RWPE1 (cell line): ENCODE results near the gene PLCH1.
"Not testable (repeated sequence)": the region's sequence is repeated elsewhere in the genome, so short reads cannot be mapped to it uniquely, and the experiment has no call there.

ENCODE experiments used
- CTCF ChIA-PET: fragments of 350-600 bp; sonication (Branson Sonifier 250); formaldehyde crosslinking; extraction: SDS; loops from one replicate; lab custom pipeline; 2021; lab: Yijun Ruan, JAX
- POLR2A ChIA-PET: fragments of 400-600 bp; formaldehyde crosslinking; extraction: SDS; loops from one replicate; lab custom pipeline; 2020; ENCODE audit warnings: antibody characterized with exemption; ENCODE audit not compliant: low non-redundant PET; lab: Yijun Ruan, JAX
- DNase-seq: peaks from one replicate; pipeline ENCODE4 v3.0.0; 2012; ENCODE audit warnings: low spot score
- H3K27ac ChIP-seq: fragments of 450-650 bp; 2 replicates; pipeline ENCODE4 v1.5.1; 2017
- TF ChIP-seq, protein P1 (sequence below): fragments of 450-650 bp; conservative IDR thresholded peaks from 2 replicates; pipeline ENCODE4 v1.5.1; 2017; ENCODE audit warnings: low read depth, mild to moderate bottlenecking

PLCH1 gene

GRCh38 chr3:155619118-155619915 is 125.6 kb downstream of the PLCH1 start:
- ChIA-PET POLR2A (no interaction called here), CTCF (no interaction called here)
- DNase-seq, result no peak
- TF ChIP-seq, protein P1, sequence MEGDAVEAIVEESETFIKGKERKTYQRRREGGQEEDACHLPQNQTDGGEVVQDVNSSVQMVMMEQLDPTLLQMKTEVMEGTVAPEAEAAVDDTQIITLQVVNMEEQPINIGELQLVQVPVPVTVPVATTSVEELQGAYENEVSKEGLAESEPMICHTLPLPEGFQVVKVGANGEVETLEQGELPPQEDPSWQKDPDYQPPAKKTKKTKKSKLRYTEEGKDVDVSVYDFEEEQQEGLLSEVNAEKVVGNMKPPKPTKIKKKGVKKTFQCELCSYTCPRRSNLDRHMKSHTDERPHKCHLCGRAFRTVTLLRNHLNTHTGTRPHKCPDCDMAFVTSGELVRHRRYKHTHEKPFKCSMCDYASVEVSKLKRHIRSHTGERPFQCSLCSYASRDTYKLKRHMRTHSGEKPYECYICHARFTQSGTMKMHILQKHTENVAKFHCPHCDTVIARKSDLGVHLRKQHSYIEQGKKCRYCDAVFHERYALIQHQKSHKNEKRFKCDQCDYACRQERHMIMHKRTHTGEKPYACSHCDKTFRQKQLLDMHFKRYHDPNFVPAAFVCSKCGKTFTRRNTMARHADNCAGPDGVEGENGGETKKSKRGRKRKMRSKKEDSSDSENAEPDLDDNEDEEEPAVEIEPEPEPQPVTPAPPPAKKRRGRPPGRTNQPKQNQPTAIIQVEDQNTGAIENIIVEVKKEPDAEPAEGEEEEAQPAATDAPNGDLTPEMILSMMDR, result no peak
- no peak overlapping the region for H3K27ac ChIP-seq

DNA sequence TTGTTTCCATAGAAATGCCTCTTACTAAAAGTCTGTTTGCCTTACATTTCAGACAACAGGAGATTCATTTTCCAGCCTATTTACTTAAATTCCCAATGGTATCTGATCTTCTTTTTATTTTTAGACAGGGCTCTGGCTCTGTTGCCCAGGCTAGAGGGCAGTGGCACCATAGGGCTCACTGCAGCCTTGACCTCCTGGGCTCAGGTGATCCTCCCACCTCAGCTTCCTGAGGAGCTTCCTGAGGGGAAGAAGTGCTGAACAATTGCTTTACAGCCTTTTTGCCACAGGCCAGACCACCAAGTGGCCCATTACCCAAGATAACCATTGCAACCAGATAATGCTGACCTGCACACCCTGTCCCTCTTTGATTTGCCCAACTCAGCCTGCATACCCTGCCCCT is 126.3 kb downstream of the PLCH1 start:
- POLR2A ChIA-PET, result no interaction called here
- TF ChIP-seq, protein P1, result no peak
- CTCF ChIA-PET, result no interaction called here
- no peak overlapping the region for H3K27ac ChIP-seq
- DNase-seq, result no peak

- DNase-seq, result no peak
- ChIA-PET CTCF (no interaction called here), POLR2A (no interaction called here)
- TF ChIP-seq, protein P1, result no peak
- no peak overlapping the region for H3K27ac ChIP-seq
Measured at GRCh38 chr3:155617346-155617925, 127.4 kb downstream of the PLCH1 start.

- DNase-seq, POLR2A ChIA-PET, CTCF ChIA-PET, H3K27ac ChIP-seq: not testable (repeated sequence)
Measured at GRCh38 chr3:155615141-155615540, 129.7 kb downstream of the PLCH1 start.

DNA sequence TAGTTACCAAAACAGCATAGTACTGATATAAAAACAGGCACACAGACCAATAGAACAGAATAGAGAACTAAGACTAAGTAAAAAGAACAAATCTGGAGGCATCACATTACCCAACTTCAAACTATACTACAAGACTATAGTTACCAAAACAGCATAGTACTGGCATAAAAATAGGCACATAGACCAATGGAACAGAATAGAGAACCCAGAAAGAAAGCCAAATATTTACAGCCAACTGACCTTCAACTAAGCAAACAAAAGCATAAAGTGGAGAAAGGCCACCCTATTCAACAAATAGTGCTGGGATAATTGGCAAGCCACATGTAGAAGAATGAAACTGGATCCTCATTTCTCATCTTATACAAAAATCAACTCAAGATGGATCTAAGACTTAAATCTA is 130.5 kb downstream of the PLCH1 start:
- DNase-seq, CTCF ChIA-PET, POLR2A ChIA-PET, H3K27ac ChIP-seq: not testable (repeated sequence)

GRCh38 chr3:155611456-155611855 is 133.4 kb downstream of the PLCH1 start:
- ChIA-PET CTCF (no interaction called here), POLR2A (no interaction called here)

GRCh38 chr3:155609586-155609985 is 135.3 kb downstream of the PLCH1 start:
- ChIA-PET CTCF (no interaction called here), POLR2A (no interaction called here)
- no peak overlapping the region for H3K27ac ChIP-seq
- no peak for DNase-seq
- TF ChIP-seq, protein P1, result no peak

More at GRCh38 chr3:155611456-155611855, 133.4 kb downstream of the PLCH1 start:
- TF ChIP-seq, protein P1, result no peak
- DNase-seq, result no peak
- no peak overlapping the region for H3K27ac ChIP-seq
